HepG2 (cell line): ENCODE measurements around the gene MEI1. TPM values are rescaled to one million over a fixed set of nuclear protein-coding genes. Genes with fewer than 3 reads are reported as not detected.
A peak's percentile ranks its signal among the peaks of the same experiment; 100 is the strongest.

ENCODE experiments used
- ATAC-seq: fragments of 200-7000 bp; cut with Tn5 transposase; 3 replicates; pipeline ENCODE4 v1.9.1; 2020; ENCODE audit warnings: mild to moderate bottlenecking, moderate library complexity
- BruUV-seq: library from RNA; stranded (reverse); fragments of 400-500 nt; replicated peaks from 2 replicates; lab custom pipeline; 2021; lab: Mats Ljungman, UMichigan
- CTCF ChIA-PET: fragments of 300-600 bp; formaldehyde crosslinking; extraction: SDS; loops from one replicate; lab custom pipeline; 2021; ENCODE audit warnings: low total read pairs, inconsistent platforms, low intra/inter-chr PET ratio; lab: Yijun Ruan, JAX
- POLR2A ChIA-PET: fragments of 350-600 bp; sonication (Branson Sonifier 250); formaldehyde crosslinking; loops from one replicate; lab custom pipeline; 2020; ENCODE audit warnings: antibody characterized with exemption, inconsistent platforms; lab: Yijun Ruan, JAX
- DNase-seq: peaks from one replicate; pipeline ENCODE4 v3.0.0-alpha.2; 2015; ENCODE audit warnings: low spot score
- FAIRE-seq: peaks from 3 replicates; lab custom pipeline; 2011; peaks lifted over from hg19 to GRCh38; lab: Jason Lieb, UNC
- H2AFZ ChIP-seq: one replicate; pipeline ENCODE4 v1.6.1; 2011; ENCODE audit warnings: low read length, inconsistent platforms
- H3K27ac ChIP-seq: fragments of 300-600 bp; 3 replicates; pipeline ENCODE4 v1.8.0; 2011; ENCODE audit warnings: mixed run types, mild to moderate bottlenecking, mixed read lengths, low read length, inconsistent platforms; ENCODE audit not compliant: insufficient read depth; ENCODE audit errors: extremely low read length
- H3K27me3 ChIP-seq, 2 experiments: fragments of 200-600 bp in 1 of 2; 2 replicates in 1 of 2; 3 replicates in 1 of 2; pipeline versions ENCODE4 v1.6.0 to v1.8.0; 2011; ENCODE audit warnings: low read length in 2 of 2, mild to moderate bottlenecking in 2 of 2, moderate library complexity in 2 of 2, inconsistent platforms in 1 of 2; ENCODE audit not compliant: insufficient read depth in 2 of 2, control insufficient read depth in 1 of 2
- H3K36me3 ChIP-seq, 2 experiments: fragments of 200-600 bp in 1 of 2; replicated peaks in 1 of 2; 2 replicates in 1 of 2; 3 replicates in 1 of 2; pipeline versions ENCODE4 v1.5.1 to v1.8.0; 2011; ENCODE audit warnings: low read length in 2 of 2, inconsistent platforms in 1 of 2; ENCODE audit not compliant: insufficient read depth in 2 of 2, control insufficient read depth in 1 of 2
- H3K4me1 ChIP-seq: 2 replicates; pipeline ENCODE4 v1.5.1; 2012; ENCODE audit warnings: low read length, inconsistent platforms; ENCODE audit not compliant: insufficient read depth
- H3K4me2 ChIP-seq: 2 replicates; pipeline ENCODE4 v1.6.0; 2011; ENCODE audit warnings: low read depth, low read length, inconsistent platforms
- H3K4me3 ChIP-seq, 3 experiments: fragments of 200-600 bp in 1 of 3; sonication (generic), shearing (Covaris generic) in 1 of 3; replicated peaks in 1 of 3; 2 replicates each; pipeline ENCODE4 v1.5.1; 2011 to 2016; ENCODE audit warnings: low read length in 3 of 3, inconsistent platforms in 2 of 3, low read depth in 2 of 3, mild to moderate bottlenecking in 2 of 3, control low read depth in 1 of 3, mixed read lengths in 1 of 3; ENCODE audit not compliant: insufficient read depth in 1 of 3
- H3K79me2 ChIP-seq: one replicate; pipeline ENCODE4 v1.6.1; 2011; ENCODE audit warnings: low read length, inconsistent platforms; ENCODE audit not compliant: insufficient read depth
- H3K9ac ChIP-seq: 2 replicates; pipeline ENCODE4 v1.6.0; 2011; ENCODE audit warnings: mild to moderate bottlenecking, low read depth, low read length, inconsistent platforms; ENCODE audit not compliant: insufficient read depth
- H3K9me3 ChIP-seq: 2 replicates; pipeline ENCODE4 v1.5.1; 2012; ENCODE audit warnings: mild to moderate bottlenecking, low read length
- H4K20me1 ChIP-seq: 2 replicates; pipeline ENCODE4 v1.6.0; 2011; ENCODE audit warnings: inconsistent platforms, mild to moderate bottlenecking, low read length, moderate library complexity; ENCODE audit not compliant: insufficient read depth
- MEIS2 ChIP-seq: sonication (generic); formaldehyde crosslinking; IDR thresholded peaks from 2 replicates; pipeline ENCODE4 v1.9.0; 2021; ENCODE audit warnings: mild to moderate bottlenecking, missing genetic modification reagents
- NFE2L1 ChIP-seq: sonication (generic); formaldehyde crosslinking; IDR thresholded peaks from 2 replicates; pipeline ENCODE4 v1.4.0; 2020; ENCODE audit warnings: missing genetic modification reagents, mild to moderate bottlenecking, borderline replicate concordance
- NONO ChIP-seq, 2 experiments: fragments of 450-650 bp in 1 of 2; sonication (generic) in 1 of 2; formaldehyde crosslinking in 1 of 2; IDR thresholded peaks in 1 of 2; conservative IDR thresholded peaks in 1 of 2; 2 replicates each; pipeline versions ENCODE4 v1.6.1 to v1.8.0; 2017 to 2022; ENCODE audit warnings: mild to moderate bottlenecking in 1 of 2, missing genetic modification reagents in 1 of 2, moderate library complexity in 1 of 2
- SP5 ChIP-seq: IDR thresholded peaks from 2 replicates; pipeline ENCODE4 v1.6.1; 2016; ENCODE audit warnings: low read depth, borderline replicate concordance
- ZNF446 ChIP-seq: sonication (generic); formaldehyde crosslinking; IDR thresholded peaks from 2 replicates; pipeline ENCODE4 v1.5.0; 2020; ENCODE audit warnings: mild to moderate bottlenecking, missing genetic modification reagents
- ZSCAN30 ChIP-seq: sonication (generic); formaldehyde crosslinking; IDR thresholded peaks from 2 replicates; pipeline ENCODE4 v1.5.0; 2020; ENCODE audit warnings: mild to moderate bottlenecking, missing genetic modification reagents
- WGBS: methylation state at CpG from one replicate; pipeline ENCODE4 v1.1.6; 2017; ENCODE audit warnings: low lambda C conversion rate; 5-methylcytosine and 5-hydroxymethylcytosine counted together
- in situ Hi-C: cut with HindIII; loops from 2 replicates; pipeline ENCODE4 v1.10.0; 2017; ENCODE audit warnings: low pct_unique_long_range_greater_than_20kb; ENCODE audit not compliant: extremely low pct_ligation_motif_present
- intact Hi-C: fragments of 100-400 bp; cut with micrococcal nuclease; formaldehyde crosslinking; loops from one replicate; pipeline ENCODE4 v1.10.0; 2022; ENCODE audit not compliant: unreplicated experiment
- polyA plus RNA-seq, 8 experiments: library from polyadenylated mRNA; depleted of rRNA in 3 of 8; stranded (reverse) in 7 of 8; unstranded in 1 of 8; fragments of >200 nt; fragmentation: Illumina TruSeq in 4 of 8; extraction: Trizol in 4 of 8; gene quantifications; 2 replicates each; pipeline versions ENCODE4 v1.2.1 to v1.2.3, GENCODE V29; 2011 to 2016; ENCODE audit warnings: low read depth in 4 of 8, missing spikeins in 1 of 8, mixed read lengths in 1 of 8; ENCODE audit not compliant: insufficient read depth in 1 of 8
- total RNA-seq, 5 experiments: library from RNA; depleted of rRNA; stranded (reverse); fragments of >200 nt; fragmentation: Illumina TruSeq; extraction: Trizol; gene quantifications; 2 replicates each; pipeline ENCODE4 v1.2.3, GENCODE V29; 2016; ENCODE audit warnings: low read depth in 1 of 5
- TF ChIP-seq, protein P1 (sequence below): sonication (generic); formaldehyde crosslinking; IDR thresholded peaks from 2 replicates; pipeline ENCODE4 v1.8.1; 2023; ENCODE audit warnings: missing genetic modification reagents, mild to moderate bottlenecking, borderline replicate concordance
- TF ChIP-seq, protein P2 (sequence below): sonication (generic); formaldehyde crosslinking; IDR thresholded peaks from 2 replicates; pipeline ENCODE4 v1.5.0; 2020; ENCODE audit warnings: mild to moderate bottlenecking, missing genetic modification reagents
- TF ChIP-seq, protein P3 (sequence below): sonication (generic); formaldehyde crosslinking; IDR thresholded peaks from 2 replicates; pipeline ENCODE4 v1.8.1; 2023; ENCODE audit warnings: mild to moderate bottlenecking, missing genetic modification reagents
- TF ChIP-seq, protein P4 (sequence below): sonication (generic); formaldehyde crosslinking; IDR thresholded peaks from 2 replicates; pipeline ENCODE4 v1.4.0; 2020; ENCODE audit warnings: missing genetic modification reagents, borderline replicate concordance
- TF ChIP-seq, protein P5 (sequence below): sonication (generic); formaldehyde crosslinking; IDR thresholded peaks from 2 replicates; pipeline ENCODE4 v1.4.0; 2020; ENCODE audit warnings: low read depth, mild to moderate bottlenecking, missing genetic modification reagents
- TF ChIP-seq, protein P6 (sequence below): sonication (generic); formaldehyde crosslinking; IDR thresholded peaks from 2 replicates; pipeline ENCODE4 v1.8.1; 2023; ENCODE audit warnings: missing genetic modification reagents, inconsistent platforms, borderline replicate concordance

MEI1 gene
- total and polyA plus RNA-seq, 2 of the 13 experiments (the other 11 are each of a cell fraction or from before 2014, with no cell fraction given): 0.75 to 1.9 TPM

DNA sequence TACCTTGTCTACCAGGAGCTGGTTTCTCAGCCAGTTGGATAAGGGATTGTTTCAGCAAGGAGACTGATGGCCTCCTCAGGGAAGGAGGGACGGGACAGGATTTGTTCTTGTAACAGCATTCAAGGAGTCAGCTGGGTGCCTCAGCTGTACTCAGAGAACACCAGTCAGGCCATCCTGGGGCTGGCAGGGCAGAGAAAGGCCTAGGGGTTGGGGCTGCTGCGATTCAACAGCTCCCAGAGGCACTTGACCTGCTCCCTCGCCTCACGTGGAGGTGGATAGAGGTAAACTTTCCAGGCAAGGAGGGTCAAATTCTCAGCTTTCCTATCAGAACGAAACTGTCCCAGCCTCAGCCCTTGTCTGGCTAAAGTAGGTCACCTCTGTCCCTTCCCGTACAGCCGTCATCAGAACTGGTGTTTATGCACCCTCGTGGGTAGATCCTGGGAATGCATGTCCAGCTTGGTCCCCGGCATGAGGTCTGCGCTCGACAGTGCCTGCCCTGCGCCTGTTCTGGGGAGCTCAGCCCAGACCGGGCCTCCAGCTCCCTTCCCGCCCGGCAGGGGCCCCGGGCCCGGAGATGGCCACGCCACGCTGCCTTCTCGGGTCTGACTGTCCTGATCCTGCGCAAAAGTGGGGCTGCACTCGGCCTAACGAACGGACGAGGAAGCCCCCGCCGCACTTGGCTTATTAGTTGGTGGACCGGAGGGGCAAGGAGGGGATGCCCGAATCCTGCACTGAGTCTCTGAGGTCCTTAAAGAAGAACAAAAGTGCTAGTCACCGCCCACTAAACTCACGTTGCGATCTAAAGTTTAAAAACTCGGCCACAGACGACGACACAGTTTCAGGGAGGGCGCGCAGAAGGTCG lies 100.4 kb downstream of the MEI1 start:
- in situ Hi-C loops (no loop called here), intact Hi-C loops (no loop called here)
- Histone ChIP-seq H3K27ac (peak overlapping the region; percentile 87), H3K4me3 (peak overlapping the region; percentile 71 to 92 (median 86)), H3K9me3 (no peaks in the 10 kb centered on the region), H3K27me3 (no peaks in the 10 kb centered on the region; a peak in 1 of 5 replicates), H3K4me1 (peaks cover 33% of the 10 kb centered on the region), H3K9ac (peak overlapping the region; percentile 89), H3K79me2 (peaks cover 28% of the 10 kb centered on the region), H2AFZ (no peak overlapping the region), H3K4me2 (peak overlapping the region; percentile 87), H3K36me3 (no peaks in the 10 kb centered on the region; a peak in 1 of 5 replicates), H4K20me1 (no peaks in the 10 kb centered on the region)
- no peak for DNase-seq
- BruUV-seq: TSS peak; percentile 92
- POLR2A ChIA-PET: interaction anchor here (0.6 to 3.0 kb wide), 22 partner anchors 10 to 291 kb away, joined by 3 to 45 read pairs (median 6); partner anchors contain the start of genes CENPM, NDUFA6, SNU13 and SREBF2
- CTCF ChIA-PET: no interaction called here
- peak; percentile 52 for ATAC-seq
- FAIRE-seq: no peak
- 34% methylated on average over 14 of the region's 38 CpGs for WGBS
- TF ChIP-seq, protein P1, sequence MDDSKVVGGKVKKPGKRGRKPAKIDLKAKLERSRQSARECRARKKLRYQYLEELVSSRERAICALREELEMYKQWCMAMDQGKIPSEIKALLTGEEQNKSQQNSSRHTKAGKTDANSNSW (CRISPR knock-in tag): no peak
- TF ChIP-seq, protein P2, sequence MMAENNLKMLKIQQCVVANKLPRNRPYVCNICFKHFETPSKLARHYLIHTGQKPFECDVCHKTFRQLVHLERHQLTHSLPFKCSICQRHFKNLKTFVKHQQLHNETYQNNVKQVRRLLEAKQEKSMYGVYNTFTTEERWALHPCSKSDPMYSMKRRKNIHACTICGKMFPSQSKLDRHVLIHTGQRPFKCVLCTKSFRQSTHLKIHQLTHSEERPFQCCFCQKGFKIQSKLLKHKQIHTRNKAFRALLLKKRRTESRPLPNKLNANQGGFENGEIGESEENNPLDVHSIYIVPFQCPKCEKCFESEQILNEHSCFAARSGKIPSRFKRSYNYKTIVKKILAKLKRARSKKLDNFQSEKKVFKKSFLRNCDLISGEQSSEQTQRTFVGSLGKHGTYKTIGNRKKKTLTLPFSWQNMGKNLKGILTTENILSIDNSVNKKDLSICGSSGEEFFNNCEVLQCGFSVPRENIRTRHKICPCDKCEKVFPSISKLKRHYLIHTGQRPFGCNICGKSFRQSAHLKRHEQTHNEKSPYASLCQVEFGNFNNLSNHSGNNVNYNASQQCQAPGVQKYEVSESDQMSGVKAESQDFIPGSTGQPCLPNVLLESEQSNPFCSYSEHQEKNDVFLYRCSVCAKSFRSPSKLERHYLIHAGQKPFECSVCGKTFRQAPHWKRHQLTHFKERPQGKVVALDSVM: no peak
- TF ChIP-seq, protein P3, sequence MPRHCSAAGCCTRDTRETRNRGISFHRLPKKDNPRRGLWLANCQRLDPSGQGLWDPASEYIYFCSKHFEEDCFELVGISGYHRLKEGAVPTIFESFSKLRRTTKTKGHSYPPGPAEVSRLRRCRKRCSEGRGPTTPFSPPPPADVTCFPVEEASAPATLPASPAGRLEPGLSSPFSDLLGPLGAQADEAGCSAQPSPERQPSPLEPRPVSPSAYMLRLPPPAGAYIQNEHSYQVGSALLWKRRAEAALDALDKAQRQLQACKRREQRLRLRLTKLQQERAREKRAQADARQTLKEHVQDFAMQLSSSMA (CRISPR knock-in tag): no peak; the same call in 1 of the 2 replicates
- TF ChIP-seq ZSCAN30 (CRISPR knock-in tag): no peak
- TF ChIP-seq NONO (IDR thresholded peaks at IDR 0.05): no peak
- 0 out of 2 replicates have a peak, but pooled peaks have one; percentile 38 for TF ChIP-seq NONO (CRISPR knock-in tag; conservative IDR thresholded peaks at IDR 0.05)
- TF ChIP-seq NFE2L1: no peak
- TF ChIP-seq ZNF446 (CRISPR knock-in tag): no peak; the same call in none of the 2 replicates
- TF ChIP-seq, protein P4, sequence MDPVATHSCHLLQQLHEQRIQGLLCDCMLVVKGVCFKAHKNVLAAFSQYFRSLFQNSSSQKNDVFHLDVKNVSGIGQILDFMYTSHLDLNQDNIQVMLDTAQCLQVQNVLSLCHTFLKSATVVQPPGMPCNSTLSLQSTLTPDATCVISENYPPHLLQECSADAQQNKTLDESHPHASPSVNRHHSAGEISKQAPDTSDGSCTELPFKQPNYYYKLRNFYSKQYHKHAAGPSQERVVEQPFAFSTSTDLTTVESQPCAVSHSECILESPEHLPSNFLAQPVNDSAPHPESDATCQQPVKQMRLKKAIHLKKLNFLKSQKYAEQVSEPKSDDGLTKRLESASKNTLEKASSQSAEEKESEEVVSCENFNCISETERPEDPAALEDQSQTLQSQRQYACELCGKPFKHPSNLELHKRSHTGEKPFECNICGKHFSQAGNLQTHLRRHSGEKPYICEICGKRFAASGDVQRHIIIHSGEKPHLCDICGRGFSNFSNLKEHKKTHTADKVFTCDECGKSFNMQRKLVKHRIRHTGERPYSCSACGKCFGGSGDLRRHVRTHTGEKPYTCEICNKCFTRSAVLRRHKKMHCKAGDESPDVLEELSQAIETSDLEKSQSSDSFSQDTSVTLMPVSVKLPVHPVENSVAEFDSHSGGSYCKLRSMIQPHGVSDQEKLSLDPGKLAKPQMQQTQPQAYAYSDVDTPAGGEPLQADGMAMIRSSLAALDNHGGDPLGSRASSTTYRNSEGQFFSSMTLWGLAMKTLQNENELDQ (CRISPR knock-in tag): no peak
- TF ChIP-seq, protein P5, sequence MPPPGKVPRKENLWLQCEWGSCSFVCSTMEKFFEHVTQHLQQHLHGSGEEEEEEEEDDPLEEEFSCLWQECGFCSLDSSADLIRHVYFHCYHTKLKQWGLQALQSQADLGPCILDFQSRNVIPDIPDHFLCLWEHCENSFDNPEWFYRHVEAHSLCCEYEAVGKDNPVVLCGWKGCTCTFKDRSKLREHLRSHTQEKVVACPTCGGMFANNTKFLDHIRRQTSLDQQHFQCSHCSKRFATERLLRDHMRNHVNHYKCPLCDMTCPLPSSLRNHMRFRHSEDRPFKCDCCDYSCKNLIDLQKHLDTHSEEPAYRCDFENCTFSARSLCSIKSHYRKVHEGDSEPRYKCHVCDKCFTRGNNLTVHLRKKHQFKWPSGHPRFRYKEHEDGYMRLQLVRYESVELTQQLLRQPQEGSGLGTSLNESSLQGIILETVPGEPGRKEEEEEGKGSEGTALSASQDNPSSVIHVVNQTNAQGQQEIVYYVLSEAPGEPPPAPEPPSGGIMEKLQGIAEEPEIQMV (CRISPR knock-in tag): peak; percentile 51; the same call in 1 of the 2 replicates
- no peak for TF ChIP-seq MEIS2
- no peak for TF ChIP-seq SP5
- TF ChIP-seq, protein P6, sequence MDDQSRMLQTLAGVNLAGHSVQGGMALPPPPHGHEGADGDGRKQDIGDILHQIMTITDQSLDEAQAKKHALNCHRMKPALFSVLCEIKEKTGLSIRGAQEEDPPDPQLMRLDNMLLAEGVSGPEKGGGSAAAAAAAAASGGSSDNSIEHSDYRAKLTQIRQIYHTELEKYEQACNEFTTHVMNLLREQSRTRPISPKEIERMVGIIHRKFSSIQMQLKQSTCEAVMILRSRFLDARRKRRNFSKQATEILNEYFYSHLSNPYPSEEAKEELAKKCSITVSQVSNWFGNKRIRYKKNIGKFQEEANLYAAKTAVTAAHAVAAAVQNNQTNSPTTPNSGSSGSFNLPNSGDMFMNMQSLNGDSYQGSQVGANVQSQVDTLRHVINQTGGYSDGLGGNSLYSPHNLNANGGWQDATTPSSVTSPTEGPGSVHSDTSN (CRISPR knock-in tag): no peak
